Measurements from ENCODE around the gene SNX32. TPM values are rescaled to one million over a fixed set of nuclear protein-coding genes. Genes with fewer than 3 reads are reported as not detected.
A peak's percentile ranks its signal among the peaks of the same experiment; 100 is the strongest.

The SNX32 gene
- total and polyA plus RNA-seq, 2 of the 13 experiments (the other 11 are each of a cell fraction or from before 2014, with no cell fraction given): 0.09 to 0.34 TPM

- TF ChIP-seq, protein P1, sequence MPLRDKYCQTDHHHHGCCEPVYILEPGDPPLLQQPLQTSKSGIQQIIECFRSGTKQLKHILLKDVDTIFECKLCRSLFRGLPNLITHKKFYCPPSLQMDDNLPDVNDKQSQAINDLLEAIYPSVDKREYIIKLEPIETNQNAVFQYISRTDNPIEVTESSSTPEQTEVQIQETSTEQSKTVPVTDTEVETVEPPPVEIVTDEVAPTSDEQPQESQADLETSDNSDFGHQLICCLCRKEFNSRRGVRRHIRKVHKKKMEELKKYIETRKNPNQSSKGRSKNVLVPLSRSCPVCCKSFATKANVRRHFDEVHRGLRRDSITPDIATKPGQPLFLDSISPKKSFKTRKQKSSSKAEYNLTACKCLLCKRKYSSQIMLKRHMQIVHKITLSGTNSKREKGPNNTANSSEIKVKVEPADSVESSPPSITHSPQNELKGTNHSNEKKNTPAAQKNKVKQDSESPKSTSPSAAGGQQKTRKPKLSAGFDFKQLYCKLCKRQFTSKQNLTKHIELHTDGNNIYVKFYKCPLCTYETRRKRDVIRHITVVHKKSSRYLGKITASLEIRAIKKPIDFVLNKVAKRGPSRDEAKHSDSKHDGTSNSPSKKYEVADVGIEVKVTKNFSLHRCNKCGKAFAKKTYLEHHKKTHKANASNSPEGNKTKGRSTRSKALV (CRISPR knock-in tag; IDR thresholded peaks at IDR 0.05): 0 out of 2 replicates have a peak, but pooled peaks have one; percentile 58
- TF ChIP-seq KDM5B (CRISPR knock-in tag; IDR thresholded peaks at IDR 0.05; ENCODE audit: borderline replicate concordance) (peak; percentile 62; the same call in 1 of the 2 replicates), DMAP1 (CRISPR knock-in tag; IDR thresholded peaks at IDR 0.05) (peak; percentile 48; the same call in 1 of the 2 replicates), ZIK1 (CRISPR knock-in tag; IDR thresholded peaks at IDR 0.05; ENCODE audit: borderline replicate concordance, low read depth) (no peak), SNAI1 (CRISPR knock-in tag; IDR thresholded peaks at IDR 0.05; ENCODE audit: borderline replicate concordance) (0 out of 2 replicates have a peak, but pooled peaks have one; percentile 40), ZNF275 (CRISPR knock-in tag; IDR thresholded peaks at IDR 0.05; ENCODE audit: borderline replicate concordance) (peak; percentile 28; the same call in 1 of the 2 replicates), MYC (CRISPR knock-in tag; IDR thresholded peaks at IDR 0.05; ENCODE audit: borderline replicate concordance) (peak; percentile 27; the same call in 1 of the 2 replicates), HDAC2 (CRISPR knock-in tag; IDR thresholded peaks at IDR 0.05) (no peak), MAX (IDR thresholded peaks at IDR 0.05) (peak; percentile 21; the same call in 1 of the 2 replicates), BRD4 (CRISPR knock-in tag; IDR thresholded peaks at IDR 0.05) (0 out of 2 replicates have a peak, but pooled peaks have one; percentile 55), STAT5B (CRISPR knock-in tag; IDR thresholded peaks at IDR 0.05) (0 out of 2 replicates have a peak, but pooled peaks have one; percentile 2), ZNF687 (CRISPR knock-in tag; IDR thresholded peaks at IDR 0.05) (peak; percentile 61), EP300 (IDR thresholded peaks at IDR 0.05; ENCODE audit: low read depth in 2 of 2, low read length in 2 of 2) (peak in 1 of 2 experiments; percentile 59; a peak in 1 of 4 replicates), EP300 (CRISPR knock-in tag; IDR thresholded peaks at IDR 0.05; ENCODE audit: borderline replicate concordance) (no peak), TBX2 (CRISPR knock-in tag; IDR thresholded peaks at IDR 0.05; ENCODE audit: borderline replicate concordance) (peak; percentile 42; the same call in 1 of the 2 replicates)
- TF ChIP-seq, protein P2, sequence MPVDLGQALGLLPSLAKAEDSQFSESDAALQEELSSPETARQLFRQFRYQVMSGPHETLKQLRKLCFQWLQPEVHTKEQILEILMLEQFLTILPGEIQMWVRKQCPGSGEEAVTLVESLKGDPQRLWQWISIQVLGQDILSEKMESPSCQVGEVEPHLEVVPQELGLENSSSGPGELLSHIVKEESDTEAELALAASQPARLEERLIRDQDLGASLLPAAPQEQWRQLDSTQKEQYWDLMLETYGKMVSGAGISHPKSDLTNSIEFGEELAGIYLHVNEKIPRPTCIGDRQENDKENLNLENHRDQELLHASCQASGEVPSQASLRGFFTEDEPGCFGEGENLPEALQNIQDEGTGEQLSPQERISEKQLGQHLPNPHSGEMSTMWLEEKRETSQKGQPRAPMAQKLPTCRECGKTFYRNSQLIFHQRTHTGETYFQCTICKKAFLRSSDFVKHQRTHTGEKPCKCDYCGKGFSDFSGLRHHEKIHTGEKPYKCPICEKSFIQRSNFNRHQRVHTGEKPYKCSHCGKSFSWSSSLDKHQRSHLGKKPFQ (CRISPR knock-in tag; IDR thresholded peaks at IDR 0.05; ENCODE audit: insufficient replicate concordance): peak; percentile 46
- TF ChIP-seq, protein P3, sequence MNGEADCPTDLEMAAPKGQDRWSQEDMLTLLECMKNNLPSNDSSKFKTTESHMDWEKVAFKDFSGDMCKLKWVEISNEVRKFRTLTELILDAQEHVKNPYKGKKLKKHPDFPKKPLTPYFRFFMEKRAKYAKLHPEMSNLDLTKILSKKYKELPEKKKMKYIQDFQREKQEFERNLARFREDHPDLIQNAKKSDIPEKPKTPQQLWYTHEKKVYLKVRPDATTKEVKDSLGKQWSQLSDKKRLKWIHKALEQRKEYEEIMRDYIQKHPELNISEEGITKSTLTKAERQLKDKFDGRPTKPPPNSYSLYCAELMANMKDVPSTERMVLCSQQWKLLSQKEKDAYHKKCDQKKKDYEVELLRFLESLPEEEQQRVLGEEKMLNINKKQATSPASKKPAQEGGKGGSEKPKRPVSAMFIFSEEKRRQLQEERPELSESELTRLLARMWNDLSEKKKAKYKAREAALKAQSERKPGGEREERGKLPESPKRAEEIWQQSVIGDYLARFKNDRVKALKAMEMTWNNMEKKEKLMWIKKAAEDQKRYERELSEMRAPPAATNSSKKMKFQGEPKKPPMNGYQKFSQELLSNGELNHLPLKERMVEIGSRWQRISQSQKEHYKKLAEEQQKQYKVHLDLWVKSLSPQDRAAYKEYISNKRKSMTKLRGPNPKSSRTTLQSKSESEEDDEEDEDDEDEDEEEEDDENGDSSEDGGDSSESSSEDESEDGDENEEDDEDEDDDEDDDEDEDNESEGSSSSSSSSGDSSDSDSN (CRISPR knock-in tag; IDR thresholded peaks at IDR 0.05): peak; percentile 38; the same call in 1 of the 2 replicates
Observed at GRCh38 chr11:65857500-65857852, 23.7 kb downstream of the SNX32 start (continued).
